HL-60 (cell line): ENCODE data around the gene PROK1.

Experiments
- DNase-seq, 2 experiments: peaks; one replicate each; pipeline ENCODE4 v3.0.0-alpha.2; 2010 to 2020; ENCODE audit warnings: low read depth in 1 of 2, low spot score in 1 of 2
- H3K27ac ChIP-seq: fragments of 250-450 bp; sonication (Bioruptor Pico); replicated peaks from 2 replicates; pipeline ENCODE4 v1.5.1; 2020; ENCODE audit warnings: mild to moderate bottlenecking, moderate library complexity
- H3K27me3 ChIP-seq: fragments of 250-450 bp; sonication (Bioruptor Pico); 2 replicates; pipeline ENCODE4 v1.5.1; 2021; ENCODE audit warnings: mild to moderate bottlenecking, moderate library complexity; ENCODE audit not compliant: insufficient read depth, poor library complexity, severe bottlenecking
- H3K4me3 ChIP-seq: replicated peaks from 2 replicates; pipeline ENCODE4 v1.5.1; 2011; ENCODE audit warnings: mild to moderate bottlenecking, control low read depth, low read length; ENCODE audit not compliant: insufficient read depth
- CTCF ChIP-seq: IDR thresholded peaks from one replicate; pipeline ENCODE4 v1.5.1; 2011; ENCODE audit warnings: low read length, control low read depth, inconsistent platforms; ENCODE audit not compliant: insufficient read depth
- GABPA ChIP-seq: IDR thresholded peaks from 2 replicates; pipeline ENCODE4 v1.6.1; 2012; ENCODE audit warnings: low read depth
- POLR2AphosphoS5 ChIP-seq: IDR thresholded peaks from 2 replicates; pipeline ENCODE4 v1.6.1; 2012; ENCODE audit warnings: low read depth
- REST ChIP-seq: IDR thresholded peaks from 2 replicates; pipeline ENCODE4 v1.6.1; 2012; ENCODE audit warnings: low read depth; ENCODE audit not compliant: insufficient replicate concordance
- SPI1 ChIP-seq: IDR thresholded peaks from 2 replicates; pipeline ENCODE4 v1.6.1; 2012; ENCODE audit warnings: low read depth, mild to moderate bottlenecking, borderline replicate concordance

PROK1 gene

GRCh38 chr1:110441888-110442287 lies 9.1 kb upstream of the PROK1 start:
- Histone ChIP-seq H3K27me3 (no peaks in the 10 kb centered on the region), H3K4me3 (no peak overlapping the region), H3K27ac (no peak overlapping the region)
- no peak for DNase-seq
- TF ChIP-seq SPI1 (no peak), CTCF (no peak), POLR2AphosphoS5 (no peak), REST (no peak), GABPA (no peak)

GRCh38 chr1:110443451-110443850 lies 7.5 kb upstream of the PROK1 start:
- TF ChIP-seq POLR2AphosphoS5, result no peak
- no peak for TF ChIP-seq GABPA
- no peak for TF ChIP-seq CTCF
- no peak for TF ChIP-seq SPI1
- TF ChIP-seq REST, result no peak

GRCh38 chr1:110444561-110444960 lies 6.4 kb upstream of the PROK1 start:
- H3K4me3 ChIP-seq, result no peak overlapping the region
- H3K27me3 ChIP-seq, result no peaks in the 10 kb centered on the region
- no peak overlapping the region for H3K27ac ChIP-seq
- TF ChIP-seq REST (no peak), GABPA (no peak), SPI1 (no peak), CTCF (no peak), POLR2AphosphoS5 (no peak)
- DNase-seq, result no peak

More at GRCh38 chr1:110443451-110443850, 7.5 kb upstream of the PROK1 start:
- Histone ChIP-seq H3K27me3 (no peaks in the 10 kb centered on the region), H3K27ac (no peak overlapping the region), H3K4me3 (no peak overlapping the region)
- peak in 1 of 2 experiments; percentile 29 for DNase-seq
